Suprapubic skin (tissue), 4 donors: Measurements from ENCODE around the gene CHD1L. TPM values are rescaled to one million over a fixed set of nuclear protein-coding genes. Genes with fewer than 3 reads are reported as not detected.

Source experiments
- DNase-seq, 2 donors: peaks; one replicate each; pipeline ENCODE4 v3.0.0-alpha.2; 2019; ENCODE audit warnings: low spot score in 2 of 2
- H3K27ac ChIP-seq: fragments of 200-600 bp; sonication (generic); one replicate; pipeline ENCODE4 v1.5.1; 2019
- H3K27me3 ChIP-seq: fragments of 200-600 bp; sonication (generic); one replicate; pipeline ENCODE4 v1.5.1; 2019
- H3K36me3 ChIP-seq: fragments of 200-600 bp; sonication (generic); one replicate; pipeline ENCODE4 v1.5.1; 2019
- H3K4me1 ChIP-seq: fragments of 200-600 bp; sonication (generic); one replicate; pipeline ENCODE4 v1.5.1; 2019
- H3K4me3 ChIP-seq: fragments of 200-600 bp; sonication (generic); one replicate; pipeline ENCODE4 v1.5.1; 2019; ENCODE audit warnings: mild to moderate bottlenecking
- H3K9me3 ChIP-seq: fragments of 200-600 bp; sonication (generic); one replicate; pipeline ENCODE4 v1.5.1; 2019
- CTCF ChIP-seq, 2 donors: fragments of 200-600 bp in 1 of 2; fragments of 450-650 bp in 1 of 2; sonication (generic) in 1 of 2; IDR thresholded peaks; one replicate each; pipeline ENCODE4 v1.5.1; 2016 to 2019; ENCODE audit warnings: antibody characterized with exemption in 2 of 2, mild to moderate bottlenecking in 1 of 2, moderate library complexity in 1 of 2
- EP300 ChIP-seq: sonication (generic); formaldehyde crosslinking; IDR thresholded peaks from one replicate; pipeline ENCODE4 v1.6.1; 2017; ENCODE audit warnings: antibody characterized with exemption
- POLR2A ChIP-seq, 2 donors: fragments of 450-650 bp; IDR thresholded peaks; one replicate each; pipeline ENCODE4 v1.6.1; 2017; ENCODE audit warnings: antibody characterized with exemption in 2 of 2, mild to moderate bottlenecking in 2 of 2, moderate library complexity in 2 of 2
- POLR2AphosphoS5 ChIP-seq, 3 donors: sonication (generic); formaldehyde crosslinking; IDR thresholded peaks; one replicate each; pipeline ENCODE4 v1.6.1; 2017; ENCODE audit warnings: antibody characterized with exemption in 3 of 3
- WGBS: methylation state at CpG from one replicate; pipeline ENCODE4 v1.1.5; 2018; 5-methylcytosine and 5-hydroxymethylcytosine counted together
- total RNA-seq, 4 donors: library from RNA; depleted of rRNA; stranded (reverse); fragments of >200 nt; gene quantifications; one replicate each; pipeline ENCODE4 v1.1.0, GENCODE V29; 2016

Gene CHD1L
- total RNA-seq, 4 donors from 2014 or later, result 17.6 to 20.9 (median 18.4) TPM

- H3K27me3 ChIP-seq, result no peaks in the 10 kb centered on the region
- TF ChIP-seq CTCF (IDR thresholded peaks at IDR 0.05), result no peak
- no peak for TF ChIP-seq POLR2A (IDR thresholded peaks at IDR 0.05)
- no peak for TF ChIP-seq EP300
- TF ChIP-seq POLR2AphosphoS5 (IDR thresholded peaks at IDR 0.05), result no peak
- H3K27ac ChIP-seq, result no peak overlapping the region
- no peak overlapping the region for H3K4me3 ChIP-seq
- no peaks in the 10 kb centered on the region for H3K36me3 ChIP-seq
- no peak for DNase-seq
- no peaks in the 10 kb centered on the region for H3K4me1 ChIP-seq
- H3K9me3 ChIP-seq, result no peaks in the 10 kb centered on the region
- 86% methylated on average over 3 of the region's 3 CpGs for WGBS
These were observed 38.4 kb upstream of the CHD1L start for GRCh38 chr1:147204080-147204479.

GRCh38 chr1:147207192-147207591 lies 35.3 kb upstream of the CHD1L start:
- no peak for DNase-seq
- Histone ChIP-seq H3K4me3 (no peak overlapping the region), H3K9me3 (no peaks in the 10 kb centered on the region), H3K36me3 (peaks cover 6% of the 10 kb centered on the region), H3K27ac (no peak overlapping the region), H3K27me3 (no peaks in the 10 kb centered on the region), H3K4me1 (no peaks in the 10 kb centered on the region)
- TF ChIP-seq POLR2A (IDR thresholded peaks at IDR 0.05), result no peak
- TF ChIP-seq EP300, result no peak
- TF ChIP-seq POLR2AphosphoS5 (IDR thresholded peaks at IDR 0.05), result no peak
- no peak for TF ChIP-seq CTCF (IDR thresholded peaks at IDR 0.05)
- 89% methylated on average over 1 of the region's 1 CpG for WGBS

- Histone ChIP-seq H3K27me3 (no peaks in the 10 kb centered on the region), H3K4me3 (no peak overlapping the region), H3K27ac (no peak overlapping the region), H3K36me3 (peaks cover 6% of the 10 kb centered on the region), H3K9me3 (no peaks in the 10 kb centered on the region), H3K4me1 (no peaks in the 10 kb centered on the region)
- TF ChIP-seq POLR2AphosphoS5 (IDR thresholded peaks at IDR 0.05), result no peak
- no peak for TF ChIP-seq POLR2A (IDR thresholded peaks at IDR 0.05)
- TF ChIP-seq CTCF (IDR thresholded peaks at IDR 0.05), result no peak
- TF ChIP-seq EP300, result no peak
- 91% methylated on average over 7 of the region's 7 CpGs for WGBS
- no peak for DNase-seq
These were observed 33.9 kb upstream of the CHD1L start for GRCh38 chr1:147208619-147209018.

GRCh38 chr1:147209825-147210821 lies 32.4 kb upstream of the CHD1L start:
- 95% methylated on average over 3 of the region's 3 CpGs for WGBS
- no peak for DNase-seq
- no peaks in the 10 kb centered on the region for H3K27me3 ChIP-seq
- H3K36me3 ChIP-seq, result peaks cover 6% of the 10 kb centered on the region
- no peaks in the 10 kb centered on the region for H3K4me1 ChIP-seq
- H3K9me3 ChIP-seq, result no peaks in the 10 kb centered on the region
- no peak for TF ChIP-seq POLR2A (IDR thresholded peaks at IDR 0.05)
- TF ChIP-seq CTCF (IDR thresholded peaks at IDR 0.05), result no peak
- TF ChIP-seq POLR2AphosphoS5 (IDR thresholded peaks at IDR 0.05), result no peak
- TF ChIP-seq EP300, result no peak
- no peak overlapping the region for H3K4me3 ChIP-seq
- no peak overlapping the region for H3K27ac ChIP-seq

- Histone ChIP-seq H3K27ac (no peak overlapping the region), H3K36me3 (peaks cover 6% of the 10 kb centered on the region), H3K27me3 (no peaks in the 10 kb centered on the region), H3K4me3 (no peak overlapping the region), H3K4me1 (no peaks in the 10 kb centered on the region), H3K9me3 (no peaks in the 10 kb centered on the region)
- 86% methylated on average over 2 of the region's 2 CpGs for WGBS
- no peak for TF ChIP-seq POLR2AphosphoS5 (IDR thresholded peaks at IDR 0.05)
- TF ChIP-seq CTCF (IDR thresholded peaks at IDR 0.05), result no peak
- no peak for TF ChIP-seq EP300
- TF ChIP-seq POLR2A (IDR thresholded peaks at IDR 0.05), result no peak
- no peak for DNase-seq
These were observed 31.5 kb upstream of the CHD1L start for GRCh38 chr1:147210987-147211386.
